Colonic mucosa (tissue), 4 donors: ENCODE measurements around the gene PDCD11. TPM values are rescaled to one million over a fixed set of nuclear protein-coding genes. Genes with fewer than 3 reads are reported as not detected.

Experiments
- DNase-seq: peaks from one replicate; pipeline ENCODE4 v3.0.0-alpha.2; 2020
- H3K27ac ChIP-seq: fragments of 200-600 bp; one replicate; pipeline ENCODE4 v1.8.0; 2021
- H3K27me3 ChIP-seq: fragments of 200-600 bp; one replicate; pipeline ENCODE4 v1.8.0; 2021
- H3K36me3 ChIP-seq: fragments of 200-600 bp; one replicate; pipeline ENCODE4 v1.8.0; 2021
- H3K4me1 ChIP-seq: fragments of 200-600 bp; one replicate; pipeline ENCODE4 v1.8.0; 2021; ENCODE audit warnings: mild to moderate bottlenecking
- H3K4me3 ChIP-seq: fragments of 200-600 bp; one replicate; pipeline ENCODE4 v1.8.0; 2021
- H3K9ac ChIP-seq, 2 donors: one replicate each; pipeline ENCODE4 v1.7.0; 2013; ENCODE audit warnings: control low read depth in 2 of 2, low read depth in 2 of 2, low read length in 2 of 2
- H3K9me3 ChIP-seq: fragments of 200-600 bp; one replicate; pipeline ENCODE4 v1.8.0; 2021
- CTCF ChIP-seq: fragments of 200-600 bp; IDR thresholded peaks from one replicate; pipeline ENCODE4 v1.8.0; 2022; ENCODE audit warnings: antibody characterized with exemption, mild to moderate bottlenecking
- intact Hi-C: fragments of 100-400 bp; cut with DNase I; formaldehyde crosslinking; loops from one replicate; pipeline ENCODE4 v1.14.1; 2022
- total RNA-seq, 2 donors: library from RNA; stranded (reverse); fragmentation: NEBNext Ultra II Directional in 1 of 2; extraction: Animal tissue kit (Norgen Biotek cat#: 25700) in 1 of 2; gene quantifications; one replicate each; pipeline ENCODE4 v1.2.1, GENCODE V29; 2021
- donor health status: healthy.
- donor health status: DM: no; HTN: no; CAD: no.
- donor health status: DM: no; HTN: no; CAD: no.

Gene PDCD11
- total RNA-seq, 2 donors from 2014 or later, result 14.9 to 33.6 TPM

GRCh38 chr10:103417601-103418000 is 21.2 kb downstream of the PDCD11 start:
- TF ChIP-seq CTCF, result no peak
- no peaks in the 10 kb centered on the region for H3K27me3 ChIP-seq
- no peak overlapping the region for H3K9ac ChIP-seq
- no peak overlapping the region for H3K4me3 ChIP-seq
- no peak for DNase-seq
- peaks cover 45% of the 10 kb centered on the region for H3K36me3 ChIP-seq
- no peaks in the 10 kb centered on the region for H3K9me3 ChIP-seq
- intact Hi-C loops, result loop anchor here (10.0 kb wide), 1 partner anchor 177 kb away; no protein-coding TSS in a partner anchor
- H3K4me1 ChIP-seq, result no peaks in the 10 kb centered on the region
- H3K27ac ChIP-seq, result no peak overlapping the region

DNA sequence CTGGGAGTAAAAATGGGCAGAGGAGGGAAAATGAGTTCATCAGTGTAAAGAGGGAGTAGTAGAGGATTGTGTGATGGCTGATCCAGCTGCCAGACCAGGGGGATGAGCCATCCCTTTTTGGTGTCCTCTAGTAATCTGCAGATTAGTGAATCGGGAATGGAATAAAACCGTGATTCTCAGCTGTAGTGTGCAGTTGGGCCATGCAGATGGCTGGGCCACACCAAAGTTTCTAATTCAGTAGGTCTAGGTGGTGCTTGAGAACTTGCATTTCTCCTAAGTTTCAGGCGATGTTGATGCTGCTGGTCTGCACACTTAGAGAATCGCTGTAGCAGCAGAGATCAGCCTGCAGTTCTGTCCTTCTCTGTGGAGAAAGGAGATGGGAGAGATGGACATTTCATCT is 22.7 kb downstream of the PDCD11 start:
- Histone ChIP-seq H3K4me3 (no peak overlapping the region), H3K27ac (no peak overlapping the region), H3K4me1 (no peaks in the 10 kb centered on the region), H3K36me3 (peaks cover 37% of the 10 kb centered on the region), H3K9ac (no peak overlapping the region), H3K27me3 (no peaks in the 10 kb centered on the region), H3K9me3 (no peaks in the 10 kb centered on the region)
- DNase-seq, result no peak
- no peak for TF ChIP-seq CTCF
- intact Hi-C loops, result loop anchor here (2.0 to 10.0 kb wide), 2 partner anchors 64 to 176 kb away; no protein-coding TSS in a partner anchor

GRCh38 chr10:103423748-103424147 is 27.3 kb downstream of the PDCD11 start:
- peaks cover 29% of the 10 kb centered on the region for H3K36me3 ChIP-seq
- H3K27ac ChIP-seq, result no peak overlapping the region
- intact Hi-C loops, result no loop called here
- H3K9ac ChIP-seq, result no peak overlapping the region
- H3K9me3 ChIP-seq, result no peaks in the 10 kb centered on the region
- DNase-seq, result no peak
- no peaks in the 10 kb centered on the region for H3K4me1 ChIP-seq
- H3K27me3 ChIP-seq, result no peaks in the 10 kb centered on the region
- H3K4me3 ChIP-seq, result no peak overlapping the region
- TF ChIP-seq CTCF, result no peak

DNA sequence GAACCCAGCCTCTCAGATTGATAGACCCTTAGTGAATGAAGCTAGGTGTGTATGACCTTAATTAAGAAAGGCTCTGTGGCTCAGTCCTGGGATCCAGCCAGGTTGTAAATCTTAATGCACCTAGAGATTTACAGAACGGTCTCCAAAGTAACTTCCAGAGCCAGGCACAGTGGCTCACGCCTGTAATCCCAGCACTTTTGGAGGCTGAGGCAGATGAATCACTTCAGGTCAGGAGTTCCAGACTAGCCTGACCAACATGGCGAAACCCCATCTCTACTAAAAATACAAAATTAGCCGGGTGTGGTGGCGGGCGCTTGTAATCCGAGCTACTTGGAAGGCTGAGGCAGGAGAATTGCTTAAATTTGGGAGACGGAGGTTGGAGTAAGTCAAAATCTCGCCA is 31.4 kb downstream of the PDCD11 start:
- Histone ChIP-seq H3K9ac (no peak overlapping the region), H3K9me3 (no peaks in the 10 kb centered on the region), H3K4me1 (no peaks in the 10 kb centered on the region), H3K27ac (no peak overlapping the region), H3K36me3 (peaks cover 11% of the 10 kb centered on the region), H3K4me3 (no peak overlapping the region), H3K27me3 (no peaks in the 10 kb centered on the region)
- no peak for TF ChIP-seq CTCF
- DNase-seq, result no peak
- intact Hi-C loops, result no loop called here

GRCh38 chr10:103428989-103429643 is 32.7 kb downstream of the PDCD11 start:
- TF ChIP-seq CTCF, result no peak
- Histone ChIP-seq H3K36me3 (peaks cover 5% of the 10 kb centered on the region), H3K9me3 (no peaks in the 10 kb centered on the region), H3K9ac (no peak overlapping the region), H3K27me3 (no peaks in the 10 kb centered on the region), H3K4me3 (no peak overlapping the region), H3K27ac (no peak overlapping the region), H3K4me1 (no peaks in the 10 kb centered on the region)
- DNase-seq, result no peak
- intact Hi-C loops, result no loop called here
